ENCODE measurements around the gene SYT1. TPM values are rescaled to one million over a fixed set of nuclear protein-coding genes. Genes with fewer than 3 reads are reported as not detected.

The SYT1 gene
- total and polyA plus RNA-seq, 2 of the 8 experiments (the other 6 are each of a cell fraction or from before 2014, with no cell fraction given): 11.0 to 34.6 TPM

- no peak for DNase-seq (ENCODE audit: low read depth in 1 of 2, low spot score in 2 of 2)
These were observed 542.4 kb downstream of the SYT1 start for GRCh38 chr12:79406993-79407392.

More at GRCh38 chr12:79406993-79407392, 542.4 kb downstream of the SYT1 start:
- Histone ChIP-seq H3K4ac (replicated peaks; ENCODE audit: insufficient read length, low read depth, low read length) (no peak overlapping the region), H2BK12ac (ENCODE audit: low read depth, low read length) (no peak overlapping the region), H3K36me3 (ENCODE audit: control insufficient read depth in 2 of 4, insufficient read depth in 4 of 4, low read length in 3 of 4) (no peaks in the 10 kb centered on the region), H3K79me2 (ENCODE audit: control insufficient read depth in 1 of 2, insufficient read depth in 2 of 2, low read length in 2 of 2) (no peaks in the 10 kb centered on the region), H2BK20ac (ENCODE audit: low read length) (no peak overlapping the region), H4K20me1 (replicated peaks in 1 of 2; ENCODE audit: control insufficient read depth in 1 of 2, insufficient read depth in 2 of 2, low read length in 2 of 2) (no peaks in the 10 kb centered on the region), H3K9ac (replicated peaks in 1 of 4; ENCODE audit: extremely low read depth in 1 of 4, low read depth in 3 of 4, low read length in 3 of 4) (no peak overlapping the region), H2BK5ac (ENCODE audit: low read depth, low read length) (no peak overlapping the region), H3K4me3 (ENCODE audit: extremely low read depth in 1 of 4, insufficient read depth in 2 of 4, low read depth in 3 of 4, low read length in 4 of 4) (no peak overlapping the region), H4K91ac (replicated peaks; ENCODE audit: insufficient read length, low read length) (no peak overlapping the region), H3K9me3 (ENCODE audit: insufficient read depth in 2 of 2, low read depth in 1 of 2, low read length in 1 of 2) (no peaks in the 10 kb centered on the region), H2AK5ac (ENCODE audit: low read depth, low read length) (no peak overlapping the region), H2BK120ac (replicated peaks; ENCODE audit: low read depth, low read length) (no peak overlapping the region), H3K56ac (replicated peaks; ENCODE audit: insufficient read length, low read depth, low read length) (no peak overlapping the region), H3K27me3 (replicated peaks in 1 of 4; ENCODE audit: control insufficient read depth in 3 of 4, extremely low read depth in 1 of 4, insufficient read depth in 3 of 4, low read length in 3 of 4) (no peaks in the 10 kb centered on the region), H3K23ac (ENCODE audit: insufficient read length) (no peak overlapping the region), H3K18ac (ENCODE audit: extremely low read depth, low read length) (no peak overlapping the region), H3K23me2 (ENCODE audit: low read depth, low read length) (no peaks in the 10 kb centered on the region), H2BK15ac (ENCODE audit: low read length) (no peak overlapping the region), H3K14ac (ENCODE audit: insufficient read length) (no peak overlapping the region), H4K8ac (ENCODE audit: extremely low read depth, insufficient read depth, low read length) (no peak overlapping the region), H3K4me2 (ENCODE audit: insufficient read depth in 1 of 2, low read depth in 2 of 2, low read length in 2 of 2) (no peak overlapping the region), H3K79me1 (ENCODE audit: low read depth, low read length) (no peaks in the 10 kb centered on the region), H3K27ac (ENCODE audit: low read depth, low read length) (no peak overlapping the region), H3K4me1 (replicated peaks in 1 of 4; ENCODE audit: control insufficient read depth in 3 of 4, insufficient read depth in 4 of 4, low read length in 3 of 4) (peaks cover 0 to 9% (median 5%) of the 10 kb centered on the region in 4 experiments; a peak in 3 of 7 replicates), H2AFZ (ENCODE audit: low read length) (no peak overlapping the region), H4K5ac (ENCODE audit: insufficient read length, low read depth, low read length) (no peak overlapping the region)
- TF ChIP-seq GABPA (IDR thresholded peaks at IDR 0.05; ENCODE audit: borderline replicate concordance, insufficient read depth, low read length): no peak
- FAIRE-seq: no peak
- ChIA-PET CTCF (ENCODE audit: partially characterized antibody) (interaction anchor here (0.7 to 3.0 kb wide), 5 partner anchors 12 to 936 kb away, joined by 3 to 18 read pairs (median 4); no protein-coding TSS in a partner anchor), POLR2A (ENCODE audit: partially characterized antibody) (no interaction called here)
- 91% methylated on average over 1 of the region's 1 CpG; no CpG with 5 or more reads in 1 of the 2 experiments for WGBS, 2 experiments (ENCODE audit: extremely low coverage in 1 of 2, insufficient coverage in 1 of 2, insufficient read length in 1 of 2, insufficient replicate concordance in 2 of 2, low coverage in 1 of 2, low lambda C conversion rate in 2 of 2, missing lambda C conversion rate in 1 of 2)

Measured in H1 (cell line).